NCI-H128 (cell line): ENCODE results near the gene CLDN5.
"Not testable (repeated sequence)": the region's sequence is repeated elsewhere in the genome, so short reads cannot be mapped to it uniquely, and the experiment has no call there.

Experiments used
- DNase-seq: peaks from one replicate; lab custom pipeline; 2025; ENCODE audit not compliant: unreplicated experiment; lab: John Stamatoyannopoulos, UW

Gene CLDN5

DNA sequence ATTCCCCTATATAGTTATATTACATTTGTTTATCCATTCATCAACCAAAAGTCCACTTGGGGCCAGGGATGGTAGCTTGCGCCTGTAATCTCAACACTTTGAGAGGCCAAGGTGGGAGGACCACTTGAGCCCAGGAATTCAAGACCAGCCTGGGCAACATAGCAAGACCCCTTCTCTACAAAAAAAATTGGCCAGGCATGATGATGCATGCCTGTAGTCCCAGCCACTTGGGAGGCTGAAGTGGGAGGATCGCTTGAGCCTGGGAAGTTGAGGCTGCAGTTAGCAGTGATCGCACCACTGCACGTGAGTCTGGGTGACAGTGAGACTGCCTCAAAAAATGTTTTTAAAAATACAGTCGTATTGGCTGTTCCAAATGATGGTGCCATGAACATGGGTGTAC, 24.2 kb upstream of the CLDN5 start:
- DNase-seq: not testable (repeated sequence)

DNA sequence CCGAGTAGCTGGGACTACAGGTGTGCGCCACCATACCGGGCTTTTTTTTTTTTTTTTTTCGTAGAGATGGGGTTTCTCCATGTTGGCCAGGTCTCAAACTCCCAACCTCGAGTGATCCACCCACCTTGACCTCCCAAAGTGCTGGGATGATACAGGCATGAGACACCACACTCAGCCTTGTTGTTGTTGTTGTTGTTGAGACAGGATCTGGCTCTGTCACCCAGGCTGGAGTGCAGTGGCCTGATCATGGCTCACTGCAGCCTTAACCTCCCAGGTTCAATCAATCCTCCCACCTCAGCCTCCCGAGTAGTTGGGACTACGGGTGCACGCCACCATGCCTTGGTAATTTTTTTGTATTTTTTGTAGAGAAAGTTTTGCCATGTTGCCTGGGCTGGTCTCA, 23.4 kb upstream of the CLDN5 start:
- DNase-seq: no peak

DNA sequence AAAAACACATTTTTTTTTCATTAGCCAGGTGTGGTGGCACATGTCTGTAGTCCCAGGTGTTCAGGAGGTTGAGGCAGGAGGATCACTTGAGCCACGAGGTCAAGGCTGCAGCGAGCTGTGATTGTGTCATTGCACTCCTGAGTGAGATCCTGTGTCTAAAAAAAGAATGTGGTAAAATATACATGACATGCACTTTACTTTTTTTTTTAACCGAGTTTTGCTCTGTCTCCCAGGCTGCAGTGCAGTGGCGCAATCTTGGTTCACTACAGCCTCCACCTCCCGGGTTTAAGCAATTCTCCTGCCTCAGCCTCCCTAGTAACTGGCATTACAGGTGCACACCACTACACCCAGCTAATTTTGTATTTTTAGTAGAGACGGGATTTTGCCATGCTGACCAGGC, 22.5 kb upstream of the CLDN5 start:
- no peak for DNase-seq

DNA sequence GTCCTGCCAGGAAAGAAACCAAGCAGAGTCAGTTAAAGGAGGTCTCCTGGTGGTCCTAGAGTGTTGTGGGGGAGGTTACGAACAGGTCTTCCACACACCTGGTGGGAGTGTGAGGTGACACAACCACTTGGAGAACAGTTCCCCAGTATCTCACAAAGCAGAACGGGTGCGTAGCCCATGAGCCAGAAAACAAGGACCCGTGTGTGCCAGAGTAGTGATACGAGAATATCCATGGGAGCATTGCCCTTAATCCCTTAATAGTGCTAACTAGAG, 21.7 kb upstream of the CLDN5 start:
- DNase-seq: no peak

DNA sequence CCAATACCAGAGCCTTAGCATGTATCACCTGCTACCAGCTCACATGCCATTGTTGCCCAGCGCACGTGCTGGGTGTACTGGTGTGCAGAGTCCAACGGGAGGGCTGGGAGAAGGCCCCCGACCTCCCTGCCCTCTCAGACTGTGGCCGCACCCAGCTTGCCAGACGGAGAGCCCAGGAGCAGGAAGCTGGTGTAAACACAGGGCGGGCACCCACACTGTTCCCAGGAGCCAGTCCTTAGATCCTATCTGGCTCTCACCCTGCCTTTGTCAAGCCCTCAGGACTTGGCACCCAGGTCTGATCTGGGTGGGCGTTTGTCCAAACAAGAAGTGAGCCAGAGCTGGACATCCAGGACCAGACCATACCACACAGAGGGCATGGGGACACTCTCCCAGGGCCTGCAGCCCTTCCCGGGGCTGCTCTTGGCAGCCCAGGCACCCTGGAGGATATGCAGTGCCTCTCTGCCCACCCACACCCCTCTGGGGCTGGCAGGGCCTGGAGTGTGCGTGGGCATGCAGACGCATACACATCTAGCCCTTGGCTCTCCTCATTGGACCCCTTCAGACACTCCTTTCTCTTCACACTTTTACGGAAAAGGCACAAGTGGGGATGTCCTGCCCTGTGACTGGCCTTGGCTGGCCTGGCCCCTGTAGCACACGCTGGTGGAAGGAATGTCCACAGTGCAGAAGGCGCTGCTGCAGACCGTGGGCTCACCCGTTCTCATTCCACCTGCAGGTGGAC, 19.9 kb upstream of the CLDN5 start:
- DNase-seq: no peak

DNA sequence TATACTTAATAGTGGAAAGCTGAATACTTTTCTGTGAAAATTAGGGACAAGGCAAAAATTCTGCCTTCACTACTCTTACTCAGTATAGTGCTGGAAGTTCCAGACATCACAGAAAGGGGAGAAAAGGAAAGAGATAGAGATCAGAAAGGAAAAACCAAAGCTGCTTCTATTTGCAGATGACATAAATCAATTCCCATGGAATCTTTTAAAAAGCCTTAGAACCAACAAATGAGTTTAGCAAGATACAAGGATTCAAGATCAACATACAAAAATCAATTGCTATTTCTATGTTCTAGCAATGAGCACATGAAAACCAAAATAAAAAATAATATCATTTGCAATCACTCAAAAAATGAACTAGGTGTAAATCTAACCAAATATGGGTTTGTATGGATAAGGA, 16.2 kb upstream of the CLDN5 start:
- DNase-seq: no peak

DNA sequence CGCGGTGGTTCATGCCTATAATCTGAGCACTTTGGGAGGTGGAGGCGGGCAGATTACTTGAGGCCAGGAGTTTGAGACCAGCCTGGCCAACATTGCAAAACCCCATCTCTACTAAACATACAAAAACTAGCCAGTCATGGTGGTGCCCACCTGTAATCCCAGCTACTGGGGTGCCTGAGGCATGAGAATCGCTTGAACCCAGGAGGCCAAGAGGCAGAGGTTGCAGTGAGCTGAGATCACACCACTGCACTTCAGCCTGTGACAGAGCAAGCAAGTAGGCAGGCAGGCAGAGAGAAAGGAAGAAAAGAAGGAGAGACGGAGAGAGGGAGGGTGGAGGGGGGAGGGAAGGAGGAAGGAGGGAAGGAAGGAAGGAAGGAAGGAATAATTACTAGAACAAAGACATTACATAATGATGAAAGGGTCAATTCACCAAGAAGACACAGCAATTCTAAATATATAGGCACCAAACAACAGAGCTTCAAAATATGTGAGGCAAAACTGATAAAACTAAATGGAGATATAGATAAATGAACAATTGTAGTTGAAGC, 13.8 kb upstream of the CLDN5 start:
- no peak for DNase-seq

DNA sequence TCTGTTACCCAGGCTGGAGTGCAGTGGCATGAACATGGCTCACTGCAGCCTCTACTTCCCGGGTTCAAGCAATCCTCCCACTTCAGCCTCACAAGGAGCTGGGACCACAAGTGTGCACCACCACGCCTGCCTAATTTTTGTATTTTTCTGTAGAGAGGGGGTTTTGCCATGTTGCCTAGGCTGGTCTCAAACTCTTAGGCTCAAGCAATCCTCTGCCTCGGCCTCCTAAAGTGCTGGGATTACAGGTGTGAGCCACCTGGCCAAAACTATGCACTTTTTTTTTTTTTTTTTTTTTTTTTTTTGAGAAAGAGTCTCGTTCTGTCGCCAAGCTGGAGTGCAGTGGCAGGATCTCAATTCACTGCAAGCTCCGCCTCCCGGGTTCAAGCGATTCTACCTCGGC, 12.4 kb upstream of the CLDN5 start:
- no peak for DNase-seq

DNA sequence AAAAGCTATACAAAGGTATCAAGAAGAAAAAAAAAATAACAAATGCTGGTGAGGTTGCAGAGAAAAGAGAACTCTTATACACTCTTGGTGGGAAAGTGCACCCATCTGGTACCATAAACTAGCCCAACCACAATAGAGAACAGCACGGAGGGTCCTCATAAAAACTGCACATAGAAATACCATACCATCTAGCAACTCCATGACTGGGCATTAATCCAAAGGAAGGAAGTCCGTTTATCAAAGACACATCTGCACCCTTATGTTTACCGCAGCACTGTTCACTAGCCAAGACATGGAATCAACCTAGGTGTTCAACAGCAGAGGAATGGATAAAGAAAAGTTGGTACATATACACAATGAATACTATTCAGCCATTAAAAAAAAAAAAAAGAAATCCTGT, 10.8 kb upstream of the CLDN5 start:
- DNase-seq: no peak

DNA sequence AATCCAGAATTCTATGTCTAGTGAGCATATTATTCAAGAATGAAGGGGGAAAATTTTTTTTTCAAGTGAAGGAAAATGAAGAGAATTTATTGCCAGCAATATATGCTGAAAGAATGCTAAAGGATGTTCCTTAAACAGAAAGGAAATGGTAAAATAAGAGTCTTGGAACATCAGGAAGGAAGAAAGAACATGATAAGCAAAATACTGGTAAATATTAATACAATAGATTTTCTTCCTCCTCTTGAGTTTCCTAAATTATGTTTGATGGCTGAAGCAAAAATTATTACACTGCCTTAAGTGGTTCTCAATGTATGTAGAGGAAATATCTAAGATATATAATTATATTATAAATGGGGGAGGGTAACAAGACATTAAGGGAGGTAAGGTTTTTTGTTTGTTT, 9.6 kb upstream of the CLDN5 start:
- no peak for DNase-seq

DNA sequence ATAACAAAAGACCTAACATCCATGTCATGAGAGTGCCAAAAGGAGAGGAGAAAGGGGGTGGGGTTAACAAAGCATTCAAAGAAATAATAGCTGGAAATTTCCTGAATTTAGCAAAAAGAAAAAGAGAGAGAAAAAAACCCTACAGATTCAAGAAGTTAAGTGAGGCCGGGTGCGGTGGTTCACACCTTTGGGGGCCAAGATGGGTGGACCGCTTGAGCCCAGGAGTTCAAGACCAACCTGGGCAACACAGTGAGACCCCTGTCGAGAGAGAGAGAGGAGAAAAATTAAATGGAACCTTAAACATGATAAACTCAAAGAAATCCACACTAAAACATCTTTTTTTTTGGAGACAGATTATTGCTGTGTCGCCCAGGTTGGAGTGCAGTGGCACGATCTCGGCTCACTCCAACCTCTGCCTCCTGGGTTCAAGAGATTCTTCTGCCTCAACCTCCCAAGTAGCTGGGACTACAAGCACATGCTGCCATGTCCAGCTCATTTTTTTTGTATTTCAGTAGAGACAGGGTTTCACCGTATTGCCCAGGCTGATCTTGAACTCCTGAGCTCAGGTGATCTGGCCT, 8.9 kb upstream of the CLDN5 start:
- DNase-seq: no peak

DNA sequence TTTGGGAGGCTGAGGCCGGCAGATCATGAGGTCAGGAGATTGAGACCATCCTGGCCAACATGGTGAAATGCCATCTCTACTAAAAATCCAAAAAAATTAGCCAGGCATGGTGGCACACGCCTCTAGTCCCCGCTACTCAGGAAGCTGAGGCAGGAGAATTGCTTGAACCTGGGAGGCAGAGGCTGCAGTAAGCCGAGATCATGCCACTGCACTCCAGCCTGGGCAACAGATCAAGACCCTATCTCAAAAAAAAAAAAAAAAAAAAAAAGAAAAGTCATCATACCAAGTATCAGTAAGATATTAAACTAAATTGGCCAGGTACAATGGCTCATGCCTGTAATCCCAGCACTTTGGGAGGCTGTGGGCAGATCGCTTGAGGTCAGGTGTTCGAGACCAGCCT, 7.1 kb upstream of the CLDN5 start:
- DNase-seq: not testable (repeated sequence)

DNA sequence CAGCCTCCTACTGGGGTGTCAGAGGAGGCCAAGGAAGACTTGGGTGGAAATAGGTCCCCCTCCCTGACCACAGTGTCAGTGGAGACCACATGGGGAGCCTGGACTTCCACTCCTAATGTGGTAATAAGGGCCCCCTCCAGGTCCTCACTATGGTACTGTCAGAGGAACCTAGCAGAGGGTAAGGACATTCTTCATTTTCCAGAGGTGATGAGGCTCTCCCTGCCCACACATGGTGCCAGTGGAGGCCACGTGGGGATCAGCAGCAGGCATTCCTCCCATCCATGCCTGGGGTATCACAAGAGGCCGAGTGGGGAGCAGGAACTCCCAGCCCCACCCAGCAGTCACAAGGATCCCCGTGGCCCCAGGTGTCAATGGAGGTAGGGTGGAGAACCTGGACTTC, 6.5 kb upstream of the CLDN5 start:
- no peak for DNase-seq

DNA sequence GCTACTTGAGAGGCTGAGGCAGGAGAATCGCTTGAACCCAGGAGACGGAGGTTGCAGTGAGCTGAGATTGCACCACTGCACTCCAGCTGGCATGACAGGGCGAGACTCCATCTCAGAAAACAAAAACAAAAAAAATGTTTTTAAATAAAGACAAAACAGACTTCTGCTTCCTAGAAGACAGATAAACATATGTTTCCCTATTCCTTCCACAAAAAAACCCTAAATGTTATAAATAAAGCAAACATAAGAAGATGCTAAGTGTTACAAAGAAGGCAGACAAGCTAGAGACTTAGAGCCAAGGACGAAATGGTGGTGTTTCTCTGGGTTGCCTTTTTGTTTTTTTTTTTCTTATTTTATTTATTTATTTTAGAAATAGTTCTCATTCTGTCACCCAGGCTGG, 5.6 kb upstream of the CLDN5 start:
- DNase-seq: no peak

DNA sequence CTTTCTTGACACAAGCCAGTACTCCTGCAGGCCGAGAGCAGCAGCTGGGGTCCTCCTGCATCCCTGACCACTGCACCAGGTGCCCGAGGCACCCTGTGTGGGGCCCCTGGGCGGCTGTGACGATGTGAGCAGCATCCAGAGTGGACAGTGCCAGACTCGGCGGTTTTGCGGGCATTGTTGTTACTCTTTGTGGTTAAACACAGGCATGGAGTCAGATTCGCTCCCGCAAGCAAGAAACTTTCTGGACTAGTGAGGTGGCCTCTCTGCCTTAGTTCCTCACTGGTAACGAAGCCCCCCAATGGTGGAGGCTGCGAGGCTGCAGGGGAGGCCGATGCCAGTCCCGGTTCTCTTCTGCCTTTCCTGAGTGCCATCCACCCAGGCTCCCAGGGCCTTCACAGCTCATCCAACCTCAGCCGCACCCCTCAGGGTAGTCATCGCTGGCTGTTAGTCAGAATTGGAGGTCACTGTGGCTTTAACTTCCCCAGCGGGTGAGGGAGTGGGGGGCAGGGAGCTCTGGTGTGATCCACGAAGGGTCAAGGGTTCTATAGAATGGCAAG, 3.7 kb upstream of the CLDN5 start:
- no peak for DNase-seq

DNA sequence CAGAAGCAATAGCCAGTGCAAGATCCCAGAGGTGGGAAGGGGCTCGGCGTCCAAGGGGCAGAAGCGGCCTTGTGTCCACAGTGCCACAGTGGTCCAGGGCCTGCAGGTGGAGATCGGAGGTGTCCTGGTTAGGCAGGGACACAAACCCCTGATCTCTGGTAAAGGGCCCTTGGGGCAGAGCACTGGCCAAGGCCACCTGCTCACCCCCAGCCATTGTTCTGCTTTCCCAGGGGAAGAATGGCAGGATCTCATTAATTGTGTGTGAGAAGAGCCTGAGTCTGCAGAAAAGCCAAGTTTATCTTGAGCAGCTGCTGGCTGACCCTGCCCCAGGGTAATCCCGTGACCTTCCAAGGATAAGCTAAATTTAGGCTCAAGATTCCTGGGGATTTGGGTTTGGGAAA, 3.1 kb upstream of the CLDN5 start:
- no peak for DNase-seq

DNA sequence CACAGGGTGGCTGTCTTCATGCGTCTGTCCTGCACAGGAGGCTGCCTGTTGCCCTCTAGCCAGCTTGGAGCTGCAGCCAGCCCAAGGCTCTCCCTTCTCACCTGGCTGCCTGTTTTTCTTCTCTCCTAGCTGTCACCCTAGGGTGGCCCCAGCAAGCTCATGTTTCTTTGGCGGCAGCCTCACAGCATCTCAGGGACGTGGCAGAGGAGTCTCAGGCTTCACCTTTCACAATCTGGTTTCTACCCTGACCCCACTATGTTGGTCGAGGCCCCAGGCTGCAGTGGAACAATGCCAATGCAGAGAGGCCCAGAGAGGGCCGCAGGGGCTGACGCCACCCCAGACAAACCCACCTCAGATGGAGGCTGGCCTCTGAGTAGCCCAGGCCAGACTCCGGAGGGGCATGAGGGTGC, 2.5 kb upstream of the CLDN5 start:
- no peak for DNase-seq

DNA sequence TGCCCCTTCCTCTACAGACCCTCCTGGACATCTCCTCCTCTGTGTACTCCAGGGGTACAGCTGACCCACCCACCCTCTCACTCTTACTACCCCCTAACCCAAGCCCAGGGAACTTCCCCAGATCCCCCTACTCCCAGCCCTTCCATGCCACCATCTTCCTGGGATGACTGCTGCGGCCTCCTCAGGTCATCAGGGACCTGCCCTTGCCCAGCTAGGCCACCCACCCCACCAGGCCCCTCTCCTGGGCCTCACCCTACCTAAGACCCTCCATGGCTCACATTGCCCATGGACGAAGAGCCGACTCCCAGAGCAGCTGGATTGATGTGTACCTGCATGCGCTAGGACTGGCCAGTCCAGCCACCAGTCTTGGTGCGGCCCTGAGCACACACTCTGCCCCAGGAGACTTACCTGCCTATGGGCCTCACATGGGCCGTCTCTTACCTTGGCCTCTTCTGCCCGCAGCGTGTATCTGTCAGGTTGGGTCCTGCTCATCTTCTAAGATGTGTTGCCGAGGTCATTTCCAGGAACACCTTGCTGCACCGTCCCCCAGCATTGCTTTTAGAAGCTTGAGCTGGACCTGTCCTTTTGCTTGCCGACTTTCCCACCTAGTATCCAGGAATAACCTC, 2.0 kb upstream of the CLDN5 start:
- DNase-seq: no peak

DNA sequence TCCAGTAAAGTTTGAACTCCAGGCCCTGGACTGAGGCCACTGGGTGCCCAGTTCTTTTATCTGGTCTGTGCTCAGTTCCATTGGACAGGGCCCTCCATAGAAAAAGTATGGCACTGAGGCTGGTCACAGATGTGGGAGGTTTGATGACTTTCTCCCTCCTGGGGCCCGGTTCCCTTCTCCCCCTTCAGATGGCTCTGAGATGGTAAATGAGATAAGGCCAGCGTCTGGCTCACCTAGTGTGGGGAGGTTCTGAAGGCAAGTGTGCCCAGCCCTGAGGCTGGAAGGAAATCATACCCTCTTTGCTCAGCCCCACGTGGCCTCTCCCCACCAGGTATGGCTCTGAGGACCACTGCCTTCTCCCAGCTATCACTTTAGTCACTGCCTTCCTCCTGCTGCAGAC, 1.5 kb upstream of the CLDN5 start:
- DNase-seq: no peak

DNA sequence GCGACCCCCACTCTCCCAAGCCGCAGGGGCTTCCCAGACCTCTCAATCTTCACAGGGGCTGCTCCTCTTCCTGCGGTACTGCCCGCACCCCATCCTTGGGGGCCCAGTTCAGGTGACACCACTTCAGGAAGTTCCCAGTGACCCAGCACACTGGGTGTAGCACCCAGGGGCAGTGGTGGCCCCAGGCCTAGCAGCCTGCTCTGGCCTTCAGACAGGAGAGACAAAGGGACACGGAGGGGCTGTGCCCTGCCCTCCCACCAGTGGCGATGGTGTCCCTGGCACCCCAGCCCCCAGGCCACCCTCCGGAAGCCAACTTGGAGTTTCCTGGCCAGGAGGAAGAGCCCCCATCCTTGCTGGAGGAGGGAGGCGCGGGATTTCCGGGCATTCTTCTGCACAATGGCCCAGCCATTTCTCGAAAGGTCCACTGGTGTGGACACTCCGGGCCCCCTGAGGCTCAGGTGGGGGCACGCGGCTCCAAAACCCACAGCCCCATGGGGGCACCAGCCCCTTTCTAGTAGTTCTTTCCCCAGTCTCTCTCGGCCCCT, 978 bp upstream of the CLDN5 start:
- DNase-seq: no peak

DNA sequence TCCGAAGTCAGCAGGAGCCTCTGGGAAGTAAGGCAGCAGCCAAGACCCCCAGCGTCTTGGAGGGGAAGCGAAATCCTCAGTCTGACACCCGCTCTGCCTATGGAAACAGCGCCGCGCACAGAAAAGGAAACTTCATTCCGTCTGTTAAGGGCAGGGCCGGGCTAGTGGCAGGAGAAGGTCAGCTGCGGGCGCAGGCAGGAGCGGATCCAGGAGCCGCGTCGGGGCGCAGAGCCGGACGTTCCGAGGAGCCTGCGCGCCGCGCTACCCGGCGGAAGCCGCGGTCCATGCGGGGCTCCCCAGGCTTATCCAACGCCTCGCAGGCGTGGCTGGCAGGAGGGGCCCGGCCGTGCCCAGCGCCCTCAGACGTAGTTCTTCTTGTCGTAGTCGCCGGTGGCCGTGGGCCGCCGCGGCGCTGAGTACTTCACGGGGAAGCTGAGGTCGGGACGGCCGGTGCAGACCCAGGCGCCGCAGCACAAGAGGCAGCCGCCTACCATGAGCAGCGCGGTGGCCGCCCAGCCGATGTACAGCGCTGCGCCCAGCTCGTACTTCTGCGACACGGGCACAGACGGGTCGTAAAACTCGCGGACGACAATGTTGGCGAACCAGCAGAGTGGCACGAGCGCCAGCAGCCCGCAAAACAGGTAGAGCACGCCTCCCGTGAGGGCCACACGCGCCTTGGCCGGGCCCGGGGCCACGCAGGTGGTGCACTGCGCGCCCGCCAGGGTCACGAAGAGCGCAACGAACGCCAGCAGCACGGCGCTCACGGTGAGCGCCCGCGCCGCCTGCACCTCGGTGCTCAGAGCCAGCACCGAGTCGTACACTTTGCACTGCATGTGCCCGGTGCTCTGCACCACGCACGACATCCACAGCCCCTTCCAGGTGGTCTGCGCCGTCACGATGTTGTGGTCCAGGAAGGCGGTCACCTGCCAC, 705 bp downstream of the CLDN5 start:
- no peak for DNase-seq
